Ascending aorta (tissue), 2 donors: ENCODE measurements around the gene GNG13. TPM values are rescaled to one million over a fixed set of nuclear protein-coding genes. Genes with fewer than 3 reads are reported as not detected.

Experiments
- DNase-seq, 2 donors: peaks; one replicate each; pipeline ENCODE4 v3.0.0-alpha.2; 2019; ENCODE audit warnings: low spot score in 2 of 2
- H3K27ac ChIP-seq, 2 donors: fragments of 200-600 bp; sonication (generic); one replicate each; pipeline ENCODE4 v1.5.1; 2016 to 2017; ENCODE audit warnings: mild to moderate bottlenecking in 1 of 2
- H3K27me3 ChIP-seq: fragments of 200-600 bp; sonication (generic); one replicate; pipeline ENCODE4 v1.5.1; 2017
- H3K36me3 ChIP-seq, 2 donors: fragments of 200-600 bp; sonication (generic); one replicate each; pipeline ENCODE4 v1.5.1; 2016
- H3K4me1 ChIP-seq, 2 donors: fragments of 200-600 bp; sonication (generic); one replicate each; pipeline ENCODE4 v1.5.1; 2016 to 2017; ENCODE audit warnings: mild to moderate bottlenecking in 1 of 2
- H3K4me3 ChIP-seq, 2 donors: fragments of 200-600 bp; sonication (generic); one replicate each; pipeline ENCODE4 v1.5.1; 2016 to 2017; ENCODE audit warnings: mild to moderate bottlenecking in 1 of 2
- H3K9me3 ChIP-seq, 2 donors: fragments of 200-600 bp; sonication (generic); one replicate each; pipeline ENCODE4 v1.5.1; 2016
- intact Hi-C: fragments of 100-400 bp; cut with DNase I; formaldehyde crosslinking; loops from one replicate; pipeline ENCODE4 v1.15.1; 2023
- total RNA-seq: library from RNA; depleted of rRNA; stranded (reverse); fragments of >200 nt; gene quantifications from one replicate; pipeline ENCODE4 v1.1.0, GENCODE V29; 2016
- TF ChIP-seq, protein P1 (sequence below), 3 experiments: fragments of 200-600 bp in 2 of 3; fragments of 450-650 bp in 1 of 3; sonication (generic) in 2 of 3; IDR thresholded peaks; one replicate each; pipeline ENCODE4 v1.5.1; 2016 to 2019; ENCODE audit warnings: antibody characterized with exemption in 3 of 3, mild to moderate bottlenecking in 1 of 3, moderate library complexity in 1 of 3

GNG13 gene
- total RNA-seq, 1 donor from 2014 or later: not detected

GRCh38 chr16:801584-802363 lies 1.2 kb upstream of the GNG13 start:
- peaks cover under 1 to 4% of the 10 kb centered on the region in 2 donors for H3K4me1 ChIP-seq
- H3K27ac ChIP-seq: no peak overlapping the region
- no peak for DNase-seq
- no peaks in the 10 kb centered on the region for H3K36me3 ChIP-seq
- H3K4me3 ChIP-seq: no peak overlapping the region
- H3K27me3 ChIP-seq: peaks cover 14% of the 10 kb centered on the region
- intact Hi-C loops: no loop called here
- H3K9me3 ChIP-seq: no peaks in the 10 kb centered on the region
- TF ChIP-seq, protein P1, sequence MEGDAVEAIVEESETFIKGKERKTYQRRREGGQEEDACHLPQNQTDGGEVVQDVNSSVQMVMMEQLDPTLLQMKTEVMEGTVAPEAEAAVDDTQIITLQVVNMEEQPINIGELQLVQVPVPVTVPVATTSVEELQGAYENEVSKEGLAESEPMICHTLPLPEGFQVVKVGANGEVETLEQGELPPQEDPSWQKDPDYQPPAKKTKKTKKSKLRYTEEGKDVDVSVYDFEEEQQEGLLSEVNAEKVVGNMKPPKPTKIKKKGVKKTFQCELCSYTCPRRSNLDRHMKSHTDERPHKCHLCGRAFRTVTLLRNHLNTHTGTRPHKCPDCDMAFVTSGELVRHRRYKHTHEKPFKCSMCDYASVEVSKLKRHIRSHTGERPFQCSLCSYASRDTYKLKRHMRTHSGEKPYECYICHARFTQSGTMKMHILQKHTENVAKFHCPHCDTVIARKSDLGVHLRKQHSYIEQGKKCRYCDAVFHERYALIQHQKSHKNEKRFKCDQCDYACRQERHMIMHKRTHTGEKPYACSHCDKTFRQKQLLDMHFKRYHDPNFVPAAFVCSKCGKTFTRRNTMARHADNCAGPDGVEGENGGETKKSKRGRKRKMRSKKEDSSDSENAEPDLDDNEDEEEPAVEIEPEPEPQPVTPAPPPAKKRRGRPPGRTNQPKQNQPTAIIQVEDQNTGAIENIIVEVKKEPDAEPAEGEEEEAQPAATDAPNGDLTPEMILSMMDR (IDR thresholded peaks at IDR 0.05): no peak

- Histone ChIP-seq H3K4me3 (no peak overlapping the region), H3K36me3 (no peaks in the 10 kb centered on the region), H3K9me3 (no peaks in the 10 kb centered on the region), H3K4me1 (no peaks in the 10 kb centered on the region), H3K27me3 (peaks cover 14% of the 10 kb centered on the region), H3K27ac (no peak overlapping the region)
- TF ChIP-seq, protein P1 (IDR thresholded peaks at IDR 0.05): no peak
- no peak for DNase-seq
- intact Hi-C loops: no loop called here
Observed at GRCh38 chr16:800834-801511, 439 bp upstream of the GNG13 start.

DNA sequence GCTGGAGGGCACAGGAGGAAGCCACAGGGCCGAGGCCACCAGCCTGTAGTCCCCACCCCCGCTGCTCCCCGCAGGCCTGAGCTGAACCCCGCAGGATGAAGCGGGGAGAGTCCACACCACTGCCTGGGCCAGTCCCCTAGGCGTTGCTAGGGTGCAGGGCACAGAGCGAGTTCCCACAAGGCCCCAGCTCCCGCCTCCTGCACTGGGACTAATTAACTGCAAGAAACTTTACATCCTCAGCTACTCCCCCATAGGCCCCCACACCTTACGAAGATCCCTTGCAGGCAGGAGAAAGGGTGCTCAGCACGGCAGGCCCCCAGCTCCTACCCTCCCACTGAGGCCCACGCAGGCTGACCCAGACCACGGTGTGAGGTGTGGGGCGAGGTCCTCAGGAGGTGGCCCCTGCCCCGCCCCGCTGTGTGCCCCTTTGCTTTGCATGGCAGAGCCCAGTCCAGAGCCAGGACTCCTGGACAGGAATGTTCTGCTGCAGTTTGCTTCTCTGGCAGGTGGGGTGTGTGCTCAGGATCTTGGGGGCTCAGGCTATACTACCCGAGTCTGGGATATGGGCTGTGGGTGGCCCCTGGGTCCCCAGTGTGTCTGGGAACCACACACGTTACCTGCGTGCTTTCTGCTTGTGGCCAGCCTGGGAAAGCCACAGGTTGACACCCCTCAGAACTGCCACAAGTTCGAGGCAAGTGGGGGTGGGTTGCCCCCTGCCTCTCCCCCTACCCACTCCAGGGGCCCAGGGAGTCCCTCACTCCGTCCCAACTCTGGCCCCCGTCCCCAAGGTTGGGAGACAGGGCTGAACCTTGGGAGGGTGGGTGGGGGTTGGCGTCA lies 1.2 kb downstream of the GNG13 start:
- Histone ChIP-seq H3K36me3 (no peaks in the 10 kb centered on the region), H3K4me3 (no peak overlapping the region), H3K9me3 (no peaks in the 10 kb centered on the region), H3K4me1 (no peaks in the 10 kb centered on the region), H3K27ac (no peak overlapping the region), H3K27me3 (peaks cover 14% of the 10 kb centered on the region)
- intact Hi-C loops: no loop called here
- TF ChIP-seq, protein P1 (IDR thresholded peaks at IDR 0.05): no peak
- DNase-seq: no peak

- peaks cover 14% of the 10 kb centered on the region for H3K27me3 ChIP-seq
- DNase-seq: no peak
- H3K4me1 ChIP-seq: no peaks in the 10 kb centered on the region
- TF ChIP-seq, protein P1 (IDR thresholded peaks at IDR 0.05): no peak
- H3K36me3 ChIP-seq: no peaks in the 10 kb centered on the region
- intact Hi-C loops: no loop called here
- no peak overlapping the region for H3K27ac ChIP-seq
- H3K4me3 ChIP-seq: no peak overlapping the region
- H3K9me3 ChIP-seq: no peaks in the 10 kb centered on the region
Observed at GRCh38 chr16:798666-799065, 1.9 kb downstream of the GNG13 start.

GRCh38 chr16:797686-798085 lies 2.8 kb downstream of the GNG13 start:
- TF ChIP-seq, protein P1 (IDR thresholded peaks at IDR 0.05): no peak
- no peak for DNase-seq
- H3K36me3 ChIP-seq: no peaks in the 10 kb centered on the region
- H3K27ac ChIP-seq: no peak overlapping the region
- intact Hi-C loops: no loop called here
- H3K27me3 ChIP-seq: peaks cover 14% of the 10 kb centered on the region
- H3K4me1 ChIP-seq: no peaks in the 10 kb centered on the region
- no peaks in the 10 kb centered on the region for H3K9me3 ChIP-seq
- no peak overlapping the region for H3K4me3 ChIP-seq
